ENCODE measurements around the gene MED15.

- TF ChIP-seq POLR2A (IDR thresholded peaks at IDR 0.05; ENCODE audit: low read depth, low read length) (no peak), TAF1 (IDR thresholded peaks at IDR 0.05; ENCODE audit: low read depth, low read length) (no peak), POU2F2 (IDR thresholded peaks at IDR 0.05; ENCODE audit: low read depth, low read length) (no peak), POLR2AphosphoS5 (IDR thresholded peaks at IDR 0.05; ENCODE audit: low read depth, low read length) (no peak), SPI1 (IDR thresholded peaks at IDR 0.05; ENCODE audit: low read depth, low read length) (no peak)
Measured at GRCh38 chr22:20567371-20567847, 60.0 kb downstream of the MED15 start.
